Dedifferentiated amniotic fluid mesenchymal stem cell (primary cell): Measurements from ENCODE around the gene ASB9.
"Not testable (repeated sequence)": the region's sequence is repeated elsewhere in the genome, so short reads cannot be mapped to it uniquely, and the experiment has no call there.

Experiments used
- DNase-seq: peaks from one replicate; pipeline ENCODE4 v3.0.0-alpha.2; 2016; ENCODE audit errors: extremely low spot score

ASB9 gene, protein sequence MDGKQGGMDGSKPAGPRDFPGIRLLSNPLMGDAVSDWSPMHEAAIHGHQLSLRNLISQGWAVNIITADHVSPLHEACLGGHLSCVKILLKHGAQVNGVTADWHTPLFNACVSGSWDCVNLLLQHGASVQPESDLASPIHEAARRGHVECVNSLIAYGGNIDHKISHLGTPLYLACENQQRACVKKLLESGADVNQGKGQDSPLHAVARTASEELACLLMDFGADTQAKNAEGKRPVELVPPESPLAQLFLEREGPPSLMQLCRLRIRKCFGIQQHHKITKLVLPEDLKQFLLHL

DNA sequence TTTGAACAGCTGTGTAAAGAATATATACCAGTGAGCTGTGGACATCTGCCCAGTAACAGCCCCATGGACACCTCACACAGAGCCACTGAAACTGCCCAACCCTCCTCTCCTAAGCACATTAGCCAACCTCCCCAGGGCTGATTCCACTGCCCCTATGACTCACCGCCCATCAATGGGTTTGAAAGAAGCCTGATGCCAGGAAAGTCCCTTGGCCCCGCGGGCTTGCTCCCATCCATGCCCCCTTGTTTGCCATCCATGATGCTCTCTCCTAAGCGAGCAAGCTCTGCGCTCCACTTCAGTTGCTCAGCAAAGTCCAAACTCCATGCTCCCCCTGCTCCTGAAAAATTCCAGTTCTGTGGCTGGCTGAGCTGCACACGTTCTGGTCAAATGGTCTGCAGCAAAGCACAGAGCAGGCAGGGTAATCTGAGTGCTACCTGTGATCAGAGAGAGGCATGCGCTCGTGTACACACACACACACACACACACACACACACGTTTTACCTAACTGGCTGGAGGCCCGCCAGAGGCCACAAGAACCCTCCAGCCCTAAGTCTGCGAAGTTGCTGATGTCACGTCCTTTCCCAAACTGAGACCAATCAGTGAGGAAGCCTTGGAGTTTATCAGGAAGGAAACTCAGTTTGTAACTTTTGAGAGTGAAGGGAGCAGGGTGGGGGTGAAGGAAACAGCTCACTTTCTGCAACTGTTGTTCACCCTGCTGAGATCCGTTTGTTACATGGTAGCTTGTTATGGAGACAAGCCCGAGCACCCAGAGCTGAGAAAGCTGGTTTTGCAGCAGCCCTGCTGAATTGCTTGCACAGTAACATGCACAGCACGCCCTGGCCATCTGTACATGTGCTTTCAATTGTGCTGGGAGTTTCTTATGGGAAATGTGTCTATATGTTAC is at the start of gene ASB9:
Gene ASB9 (minus strand): TSS at position 466 of the 904 bp plus-strand sequence. CDS start 209 bp downstream, at position 257.
- DNase-seq: peak; percentile 68

DNA sequence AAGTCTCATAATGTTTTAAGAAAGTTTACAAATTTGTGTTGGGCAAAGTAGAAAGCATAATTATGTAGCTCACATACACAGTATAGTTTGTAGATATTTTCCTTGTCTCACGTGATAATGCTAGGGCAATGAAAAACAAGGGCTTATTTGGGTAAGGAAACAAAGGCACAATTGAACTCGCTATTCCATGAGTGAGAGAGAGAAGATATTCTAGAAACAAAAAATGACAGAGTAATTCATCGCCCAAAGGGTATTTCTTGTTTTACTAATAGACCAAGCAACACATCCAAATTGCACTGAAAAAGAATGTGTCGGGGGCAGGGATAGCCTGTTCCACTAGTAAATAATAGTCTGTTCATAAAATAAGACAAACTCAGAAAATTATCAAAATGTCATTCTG is 49.2 kb upstream of the ASB9 start:
- no peak for DNase-seq

DNA sequence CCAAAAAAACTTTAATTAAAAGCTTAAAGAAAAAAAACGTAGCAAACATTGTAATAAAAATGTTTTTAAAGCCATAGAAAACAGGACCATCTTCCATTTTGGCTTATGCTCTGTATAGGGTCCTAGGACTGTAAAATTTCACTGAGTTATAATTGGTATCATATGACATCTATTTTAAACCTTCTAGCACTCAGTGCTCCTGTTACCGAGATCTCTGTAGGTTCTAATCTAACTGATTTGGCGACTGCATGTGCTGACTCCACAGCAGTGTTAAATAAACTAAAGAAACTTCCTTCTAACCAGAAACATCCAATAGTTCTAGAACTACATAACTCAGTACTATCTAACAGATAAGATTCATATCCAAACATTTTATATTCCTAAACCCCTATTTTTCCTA is 45.6 kb upstream of the ASB9 start, which contains the start of gene ASB11:
Gene ASB11 (minus strand): TSS at position 132 of the 400 bp plus-strand sequence. CDS start 35 bp downstream, at position 97.
- no peak for DNase-seq

DNA sequence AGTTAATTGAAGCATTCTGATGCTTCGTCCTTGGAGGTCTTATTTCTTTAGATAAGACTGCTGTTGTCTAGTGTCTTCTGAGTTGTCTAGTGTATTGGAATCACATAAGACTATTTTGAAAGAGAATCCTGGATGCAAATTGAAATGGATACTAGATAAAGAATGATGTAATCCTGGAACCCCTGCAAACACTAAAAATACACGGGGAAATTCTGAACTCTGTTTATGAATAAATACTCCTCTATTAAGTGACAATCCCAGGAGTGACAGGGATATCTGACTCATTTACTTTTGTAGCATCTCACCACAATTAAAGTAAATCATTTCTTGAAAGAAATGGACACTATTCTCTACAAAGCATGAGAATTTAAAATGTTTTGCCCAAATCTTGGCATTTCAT is 44.6 kb upstream of the ASB9 start:
- no peak for DNase-seq

DNA sequence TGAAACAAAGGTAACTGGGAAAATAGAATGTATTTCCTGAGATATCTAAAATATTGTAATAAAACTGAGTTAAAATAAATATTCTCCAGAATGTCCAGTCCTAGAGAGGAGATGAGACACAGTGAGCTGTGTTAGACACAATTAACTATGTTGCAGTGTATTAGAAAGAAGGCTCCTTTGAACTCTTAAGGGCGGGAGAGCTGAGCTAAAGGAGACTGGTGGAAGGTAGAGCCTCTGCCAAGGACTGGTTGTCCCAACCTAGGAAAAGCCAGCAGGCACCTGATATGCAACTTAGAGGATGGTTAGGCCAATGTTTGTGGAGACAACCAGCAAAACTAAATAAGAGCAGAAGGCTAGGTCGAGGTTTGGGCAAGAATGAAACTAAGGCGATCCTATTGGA is 41.2 kb upstream of the ASB9 start:
- DNase-seq: no peak

DNA sequence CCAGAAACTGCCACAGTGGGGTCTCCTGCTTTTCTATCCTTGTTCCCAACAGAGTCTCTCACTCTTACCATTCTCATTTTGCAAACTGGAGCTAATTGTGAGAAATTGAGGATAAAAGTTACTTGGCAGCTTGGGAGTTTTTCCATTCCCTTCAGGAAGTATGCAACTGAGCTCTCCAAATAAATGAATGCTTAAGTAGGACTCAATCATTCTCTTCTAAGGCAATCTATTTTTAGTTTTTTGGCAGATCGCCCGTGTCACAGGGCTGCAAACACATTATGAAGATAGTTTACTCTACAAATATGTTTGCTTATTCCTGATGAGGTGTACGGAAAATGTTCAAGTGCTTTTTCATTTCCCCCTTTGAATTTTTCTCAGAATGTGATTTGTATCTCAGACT is 40.2 kb upstream of the ASB9 start:
- peak; percentile 62 for DNase-seq

DNA sequence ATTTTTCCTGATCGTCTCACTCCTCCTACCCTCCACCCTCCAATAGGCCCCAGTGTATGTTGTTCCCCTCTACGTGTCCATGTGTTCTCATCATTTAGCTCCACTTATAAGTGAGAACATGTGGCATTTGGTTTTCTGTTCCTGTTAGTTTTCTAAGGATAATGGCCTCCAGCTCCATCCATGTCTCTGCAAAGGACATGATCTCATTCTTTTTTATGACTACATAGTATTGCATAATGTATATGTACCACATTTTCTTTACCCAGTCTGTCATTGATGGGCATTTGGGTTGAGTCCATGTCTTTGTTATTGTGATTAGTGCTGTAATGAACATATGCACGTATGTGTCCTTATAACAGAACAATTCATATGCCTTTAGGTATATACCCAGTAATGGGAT is 36.0 kb upstream of the ASB9 start:
- not testable (repeated sequence) for DNase-seq

DNA sequence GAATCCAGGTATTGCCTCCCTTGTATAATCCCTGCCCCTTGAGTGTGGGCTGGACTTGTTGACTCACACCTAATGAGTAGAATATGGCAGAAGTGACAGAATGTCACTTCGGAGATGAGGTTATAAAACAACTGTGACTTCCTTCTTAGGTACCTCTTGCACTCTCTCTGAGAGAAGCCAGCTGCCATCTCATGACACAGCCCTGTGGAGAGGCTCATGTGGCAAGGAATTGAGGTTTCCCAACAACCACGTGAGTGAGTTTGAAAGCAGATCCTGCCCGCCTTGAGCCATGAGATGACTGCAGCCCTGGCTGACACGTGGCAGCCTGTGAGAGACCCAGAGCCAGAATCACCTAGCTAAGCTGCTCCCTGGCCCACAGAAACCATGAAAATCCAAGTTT is 32.0 kb upstream of the ASB9 start:
- no peak for DNase-seq

DNA sequence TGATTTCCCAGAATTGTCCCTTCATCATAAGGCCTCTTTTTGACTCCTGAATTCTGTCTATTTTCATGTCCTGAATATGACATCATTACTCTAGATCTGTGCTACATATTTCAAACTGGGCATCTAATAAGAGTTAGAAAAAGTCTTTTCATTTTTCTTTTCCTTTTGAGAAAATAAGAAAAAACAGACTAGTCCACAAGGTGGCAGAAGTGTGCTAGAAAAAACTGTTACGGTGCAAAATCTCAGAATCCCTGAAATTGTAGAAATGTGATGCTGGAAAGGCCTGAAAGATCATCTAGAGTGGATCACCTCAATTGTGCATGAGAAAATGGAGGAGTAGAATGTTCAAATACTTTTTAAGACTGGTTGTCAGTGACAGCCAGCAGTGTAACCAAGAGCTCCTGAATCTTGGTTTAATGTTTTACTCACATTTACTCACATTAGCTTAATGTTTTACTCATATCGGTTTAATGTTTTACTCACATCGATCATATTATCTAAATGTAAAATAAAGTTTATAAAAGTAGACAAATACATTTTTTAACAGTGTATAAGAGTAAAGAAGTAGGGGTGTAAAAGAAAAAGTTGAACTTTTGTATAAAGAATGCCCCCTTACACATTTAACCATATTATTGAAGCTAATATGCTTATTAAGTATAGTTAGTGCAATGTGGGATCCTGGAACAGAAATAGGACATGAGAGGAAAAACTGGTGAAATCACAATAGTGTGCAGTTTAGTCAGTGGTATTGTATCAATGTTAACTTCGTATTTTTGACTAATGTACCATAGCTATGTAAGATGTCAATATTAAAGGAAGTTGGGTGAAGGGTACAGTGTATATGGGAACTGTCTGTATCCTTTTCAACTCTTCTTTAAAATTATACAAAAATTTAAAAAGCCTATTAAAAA is 30.3 kb upstream of the ASB9 start:
- DNase-seq: no peak

DNA sequence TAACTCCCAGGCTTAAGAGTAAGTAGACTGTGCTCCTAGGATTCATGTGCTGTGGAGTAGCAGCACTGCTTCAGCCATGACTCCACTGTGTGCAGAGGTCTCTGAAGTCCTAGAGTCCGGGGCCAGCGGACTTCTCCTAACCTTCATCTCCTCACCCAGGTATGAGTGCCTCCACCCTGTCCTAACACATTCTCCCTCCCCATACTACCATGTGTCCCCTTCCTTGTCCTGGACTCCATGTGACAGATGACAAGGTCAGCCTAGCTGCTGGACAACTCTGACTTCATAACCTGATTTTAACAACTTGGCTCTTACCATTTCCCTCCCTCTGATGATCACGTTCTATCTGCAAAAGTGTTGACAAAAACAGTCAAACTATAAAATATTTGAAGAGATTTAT is 28.9 kb upstream of the ASB9 start:
- no peak for DNase-seq

DNA sequence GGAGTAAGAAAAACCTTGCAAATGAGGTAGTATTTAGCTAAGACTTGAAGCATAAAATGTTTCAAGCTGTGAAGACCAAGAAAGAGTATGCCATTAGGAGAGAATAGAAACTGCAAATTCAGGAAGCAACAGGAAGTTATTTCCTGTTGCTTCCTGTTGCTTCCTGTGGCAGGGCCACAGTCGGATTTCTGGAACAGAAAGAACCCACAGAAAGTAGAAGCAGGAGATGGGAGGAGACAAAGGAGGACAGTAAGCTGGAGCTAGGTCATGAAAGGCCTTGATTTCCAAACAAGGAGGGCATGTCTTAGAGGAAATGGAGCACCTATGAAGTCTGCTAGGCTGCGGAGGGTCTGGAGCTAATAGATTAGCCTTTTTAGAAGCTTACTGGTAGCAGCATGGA is 28.3 kb upstream of the ASB9 start:
- DNase-seq: no peak

DNA sequence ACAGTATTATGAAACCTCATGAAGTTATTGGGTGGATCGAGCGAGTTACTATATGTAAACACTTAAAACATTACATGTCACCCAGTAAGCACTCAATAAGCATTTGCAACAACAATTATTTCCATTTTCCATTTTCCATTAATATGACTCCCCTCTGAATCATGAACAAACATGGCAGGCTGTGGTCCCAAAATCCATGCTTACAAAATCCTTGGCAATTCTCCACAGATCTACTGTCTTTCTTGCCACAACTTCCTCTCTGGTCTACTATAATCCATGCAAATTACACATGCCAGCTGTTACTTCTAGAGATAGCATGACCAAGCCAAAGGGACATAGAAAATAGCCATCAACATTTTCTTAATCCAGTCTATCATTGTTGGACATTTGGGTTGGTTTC is 23.6 kb upstream of the ASB9 start:
- DNase-seq: no peak

DNA sequence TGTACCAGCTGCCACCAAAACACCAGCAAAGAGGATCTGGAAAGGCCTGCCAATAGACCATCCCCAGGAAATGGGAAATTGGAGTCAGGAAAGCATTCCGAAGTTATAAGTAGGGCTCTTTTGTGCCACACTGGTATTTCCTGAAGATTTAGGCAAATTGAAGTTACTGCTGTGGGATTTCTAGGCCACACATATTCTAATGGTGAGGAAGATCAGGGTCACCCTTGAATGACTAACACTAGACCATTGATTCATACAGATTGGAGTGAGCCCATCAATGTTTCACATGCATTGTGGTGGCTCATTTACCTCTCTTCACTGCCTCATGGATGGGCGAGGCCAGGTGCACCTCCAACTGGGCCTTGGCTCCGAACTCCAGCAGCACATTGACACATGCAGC is 23.0 kb upstream of the ASB9 start:
- no peak for DNase-seq

DNA sequence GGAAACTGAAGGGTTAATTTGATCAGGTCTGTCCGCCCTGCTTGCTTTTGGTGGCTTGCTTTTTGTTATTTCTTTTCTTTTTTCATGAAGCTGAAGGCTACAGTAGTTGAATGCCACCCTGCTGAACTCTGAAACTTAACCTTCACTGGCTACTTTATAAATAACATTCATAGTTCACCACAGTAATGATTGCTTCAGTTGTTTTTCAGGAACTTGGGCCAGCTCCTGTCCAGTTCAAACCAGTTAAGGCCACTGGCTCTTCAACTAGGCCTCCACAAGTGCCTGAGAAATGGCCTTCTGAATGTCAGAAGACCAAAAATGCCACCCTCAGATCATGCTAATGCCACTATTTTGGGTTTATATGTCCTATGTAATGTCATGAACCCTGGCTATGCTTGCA is 7.7 kb upstream of the ASB9 start:
- no peak for DNase-seq

DNA sequence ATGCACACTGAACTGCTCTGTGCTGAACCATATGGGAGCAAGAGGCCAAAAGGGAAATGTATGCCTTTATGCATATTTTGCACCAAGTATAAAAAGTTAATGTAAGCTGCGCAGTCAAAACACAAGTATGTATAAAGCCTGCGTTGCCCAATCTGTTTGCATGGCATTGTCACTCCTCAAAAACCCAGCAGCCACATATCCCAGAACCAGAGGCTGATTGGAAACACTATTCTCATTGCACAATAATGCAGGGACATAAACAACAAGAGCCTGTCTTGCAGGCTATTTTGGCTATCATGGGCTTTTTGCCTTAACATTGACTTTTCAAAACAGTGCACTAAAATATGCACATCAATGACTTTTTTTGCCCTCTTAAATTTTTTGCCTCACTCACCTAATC is 5.1 kb upstream of the ASB9 start:
- no peak for DNase-seq

DNA sequence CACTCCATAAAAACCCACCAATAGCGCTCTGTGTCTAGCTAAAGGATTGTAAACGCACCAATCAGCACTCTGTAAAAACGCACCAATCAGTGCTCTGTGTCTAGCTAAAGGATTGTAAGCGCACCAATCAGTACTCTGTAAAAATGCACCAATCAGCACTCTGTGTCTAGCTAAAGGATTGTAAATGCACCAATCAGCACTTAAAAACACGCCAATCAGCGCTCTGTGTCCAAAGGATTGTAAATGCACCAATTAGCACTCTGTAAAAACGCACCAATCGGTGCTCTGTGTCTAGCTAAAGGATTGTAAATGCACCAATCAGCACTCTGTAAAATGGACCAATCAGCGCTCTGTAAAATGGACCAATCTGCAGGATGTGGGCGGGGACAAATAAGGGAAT is 3.4 kb upstream of the ASB9 start:
- DNase-seq: not testable (repeated sequence)

DNA sequence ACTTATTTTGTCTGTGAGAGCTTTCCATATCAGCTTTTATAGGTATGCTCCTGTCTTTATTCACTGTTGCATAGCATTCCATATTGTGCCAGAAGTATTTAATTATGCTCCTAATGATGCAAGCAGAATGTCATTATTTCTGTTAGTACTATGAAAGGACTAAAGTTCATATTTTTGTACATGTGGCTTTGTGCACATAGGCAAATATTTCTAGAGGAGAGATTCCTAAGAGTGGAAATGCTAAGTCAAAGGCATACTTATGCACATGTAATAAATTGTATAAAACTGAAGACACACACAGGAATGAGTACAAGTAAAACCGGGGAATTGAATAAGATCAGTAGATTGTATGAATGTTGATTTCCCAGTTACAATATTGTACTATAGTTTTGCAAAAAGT is 1.9 kb upstream of the ASB9 start:
- DNase-seq: no peak

DNA sequence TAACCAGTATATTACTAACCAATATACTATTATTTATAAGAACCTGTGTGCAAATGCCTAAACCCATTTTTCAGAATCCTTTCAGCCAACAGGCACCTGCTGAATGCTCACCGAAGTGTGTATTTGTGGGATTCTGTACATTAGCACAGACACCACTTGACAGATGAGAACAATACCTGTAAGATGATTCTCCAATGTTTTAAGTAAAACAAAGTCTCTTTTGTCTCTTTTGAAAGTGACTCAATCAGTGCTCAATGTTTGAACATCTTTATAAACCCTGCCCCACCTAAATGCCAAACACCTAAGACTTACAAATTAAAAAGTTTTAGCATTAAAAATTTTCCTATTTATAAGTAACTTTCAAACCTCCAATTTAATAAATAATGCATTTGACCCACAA is 763 bp downstream of the ASB9 start:
- no peak for DNase-seq

DNA sequence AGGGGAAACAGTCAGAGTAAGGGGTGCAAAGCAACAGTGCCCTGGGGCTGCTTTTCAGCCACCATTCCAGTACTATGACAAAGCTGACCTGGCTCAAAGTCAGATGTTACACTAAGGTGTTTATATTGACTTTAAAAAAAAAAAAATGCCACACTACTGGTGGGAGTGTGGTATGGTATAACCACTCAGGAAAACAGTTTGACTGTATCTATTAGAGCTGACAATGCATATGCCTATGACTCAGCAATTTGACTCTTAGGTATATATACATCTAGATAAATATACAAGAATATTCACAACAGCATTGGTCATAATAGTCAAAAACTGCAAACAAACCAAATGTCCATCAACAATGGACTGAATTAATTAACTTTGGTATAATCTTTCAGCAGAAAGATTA is 15.0 kb downstream of the ASB9 start:
- DNase-seq: no peak

DNA sequence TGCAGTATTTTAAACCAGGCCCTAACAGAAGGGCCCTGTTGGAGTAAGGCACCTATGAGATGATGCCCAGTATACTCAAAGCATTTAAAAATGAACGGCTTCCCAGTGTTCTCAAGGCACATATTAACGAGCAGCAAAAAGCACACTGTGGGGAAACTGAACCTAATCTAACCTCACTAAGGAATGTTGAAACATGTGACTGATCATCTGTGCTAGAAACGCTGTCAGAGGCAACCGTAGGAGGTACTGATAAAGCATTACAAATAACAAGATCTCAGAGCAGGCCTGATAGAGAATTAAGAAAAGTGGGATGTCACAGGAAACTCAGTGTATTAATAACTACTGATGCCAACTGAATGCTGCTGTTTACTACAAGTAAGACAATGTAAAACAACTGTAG is 24.0 kb downstream of the ASB9 start:
- DNase-seq: no peak

DNA sequence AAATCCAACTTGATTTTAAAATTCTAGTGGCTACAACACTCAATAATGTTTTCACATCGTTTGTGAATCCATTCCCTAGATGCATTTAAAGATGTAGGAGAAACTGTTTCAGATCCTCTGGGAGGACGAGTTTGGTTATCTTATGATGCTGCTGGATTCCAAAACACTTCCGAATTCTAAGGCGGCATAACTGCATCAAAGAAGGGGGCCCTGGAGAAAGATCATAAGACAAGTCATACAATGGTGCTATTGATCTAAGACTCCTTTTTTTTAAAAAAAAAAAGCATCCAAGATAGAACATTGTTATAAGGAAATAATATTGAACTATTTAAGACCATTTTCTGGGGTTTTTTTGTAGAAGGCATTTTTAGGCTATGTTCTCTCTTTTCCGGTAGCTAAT is 25.5 kb downstream of the ASB9 start:
- no peak for DNase-seq
